HG03565 (cell line): Measurements from ENCODE around the gene GPR155.
A peak's percentile ranks its signal among the peaks of the same experiment; 100 is the strongest.
"Not testable (repeated sequence)": the region's sequence is repeated elsewhere in the genome, so short reads cannot be mapped to it uniquely, and the experiment has no call there.

Experiments
- ATAC-seq: cut with Tn5 transposase; IDR thresholded peaks from one replicate; pipeline ENCODE4 v1.9.1; 2021; ENCODE audit warnings: mild to moderate bottlenecking, moderate library complexity; ENCODE audit not compliant: unreplicated experiment

Gene GPR155

GRCh38 chr2:174442546-174443510 lies 44.0 kb downstream of the GPR155 start:
- ATAC-seq = no peak

- ATAC-seq = no peak
These were observed 46.9 kb downstream of the GPR155 start for GRCh38 chr2:174439950-174440349.

- no peak for ATAC-seq
These were observed 47.5 kb downstream of the GPR155 start for GRCh38 chr2:174439323-174439722.

- no peak for ATAC-seq
These were observed 48.5 kb downstream of the GPR155 start for GRCh38 chr2:174438146-174438886.

DNA sequence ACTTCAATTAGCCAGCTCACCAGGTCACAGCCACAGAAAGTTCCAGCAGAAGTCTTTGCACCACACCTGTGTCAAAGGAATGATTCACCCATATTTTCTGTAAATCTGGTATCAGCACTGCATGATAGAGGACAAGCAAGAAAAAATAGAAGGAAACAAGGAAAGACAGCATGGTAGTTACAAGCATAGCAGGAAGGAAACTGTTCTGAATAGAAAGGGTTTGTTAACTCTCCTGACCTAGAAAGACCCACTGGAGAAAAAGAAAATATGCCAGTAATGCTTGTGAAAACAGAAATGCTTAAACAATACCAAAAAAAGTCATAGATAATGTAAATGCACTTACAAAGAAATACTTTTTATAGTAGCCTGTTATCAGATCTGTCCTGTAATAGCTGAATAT lies 50.5 kb downstream of the GPR155 start:
- no peak for ATAC-seq

DNA sequence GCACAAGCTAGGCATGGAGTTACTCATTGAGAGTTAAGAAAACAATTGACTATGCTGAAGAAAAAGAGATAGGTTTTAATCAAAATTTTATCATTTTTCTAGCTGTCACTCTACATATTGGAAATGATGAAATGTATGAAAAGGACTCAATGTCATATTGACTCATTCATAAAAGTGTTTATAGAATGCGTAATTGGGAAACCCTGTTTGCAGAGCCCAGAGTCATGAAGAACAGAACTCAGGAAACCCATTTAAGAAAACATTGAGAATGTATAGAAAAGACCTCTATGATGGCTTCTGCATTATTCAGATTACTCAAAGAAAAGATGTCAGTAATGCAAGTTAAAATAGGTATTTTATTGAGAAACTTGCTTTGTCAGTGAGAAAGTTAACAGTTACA lies 54.9 kb downstream of the GPR155 start:
- no peak for ATAC-seq

DNA sequence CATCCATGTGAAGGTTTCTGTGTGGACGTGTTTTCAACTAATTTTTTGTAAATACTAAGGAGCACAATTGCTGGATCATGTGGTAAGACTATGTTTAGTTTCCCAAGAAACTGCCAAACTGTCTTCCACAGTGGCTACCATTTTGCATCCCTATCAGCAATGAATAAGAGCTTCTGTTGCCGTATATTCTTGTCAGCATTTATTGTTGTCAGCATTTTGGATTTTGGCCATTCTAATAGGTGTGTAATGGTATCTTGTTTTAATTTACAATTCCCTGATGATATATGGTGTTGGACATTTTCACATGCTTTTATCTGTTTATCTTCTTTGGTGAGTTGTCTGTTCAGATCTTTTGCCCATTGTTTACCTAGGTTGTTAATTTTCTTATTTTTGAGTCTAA lies 56.8 kb downstream of the GPR155 start:
- no peak for ATAC-seq

DNA sequence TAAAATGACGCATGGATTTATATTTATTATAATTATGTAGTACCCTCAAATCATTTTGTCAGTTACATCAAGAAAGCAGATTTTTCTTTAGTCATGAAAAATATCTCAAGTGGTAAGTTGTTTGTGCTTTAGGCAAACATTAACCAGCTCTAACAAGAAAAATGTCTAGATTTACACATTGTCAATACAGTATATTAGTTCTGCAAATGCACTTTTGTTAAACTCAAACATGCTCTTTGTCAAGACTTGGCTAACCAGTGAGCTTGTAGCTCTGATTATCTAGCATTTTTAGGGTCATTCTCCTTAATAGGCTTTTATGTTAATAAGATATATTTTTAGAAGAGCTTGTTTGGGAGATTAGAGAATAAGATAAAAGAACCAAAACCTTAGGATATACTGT lies 58.6 kb downstream of the GPR155 start:
- no peak for ATAC-seq

- no peak for ATAC-seq
These were observed 74.6 kb downstream of the GPR155 start for GRCh38 chr2:174412256-174412655.

- ATAC-seq = not testable (repeated sequence)
These were observed 76.8 kb downstream of the GPR155 start for GRCh38 chr2:174410039-174410438.

- ATAC-seq = no peak
These were observed 83.2 kb downstream of the GPR155 start for GRCh38 chr2:174403628-174404027.

- ATAC-seq = no peak
These were observed 86.0 kb downstream of the GPR155 start for GRCh38 chr2:174400853-174401252.

GRCh38 chr2:174399171-174399570 lies 87.7 kb downstream of the GPR155 start:
- ATAC-seq = no peak

DNA sequence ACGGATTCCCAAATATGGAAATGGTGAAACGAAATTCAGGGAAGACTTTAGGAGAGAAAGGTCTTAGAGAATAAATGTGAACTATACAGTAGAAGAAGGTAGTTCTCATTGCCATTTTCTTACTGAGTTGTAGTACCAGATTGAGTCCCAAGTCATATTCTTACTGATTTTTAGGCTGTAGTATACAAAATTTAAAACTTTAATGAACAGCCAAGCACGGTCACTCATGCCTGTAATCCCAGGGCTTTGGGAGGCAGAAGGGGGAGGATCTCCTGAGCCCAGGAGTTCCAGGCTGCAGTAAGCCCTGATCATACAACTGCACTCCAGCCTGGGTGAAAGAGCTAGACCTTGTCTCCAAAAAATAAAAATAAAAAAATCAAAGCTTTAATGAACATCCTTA lies 89.1 kb downstream of the GPR155 start:
- no peak for ATAC-seq

DNA sequence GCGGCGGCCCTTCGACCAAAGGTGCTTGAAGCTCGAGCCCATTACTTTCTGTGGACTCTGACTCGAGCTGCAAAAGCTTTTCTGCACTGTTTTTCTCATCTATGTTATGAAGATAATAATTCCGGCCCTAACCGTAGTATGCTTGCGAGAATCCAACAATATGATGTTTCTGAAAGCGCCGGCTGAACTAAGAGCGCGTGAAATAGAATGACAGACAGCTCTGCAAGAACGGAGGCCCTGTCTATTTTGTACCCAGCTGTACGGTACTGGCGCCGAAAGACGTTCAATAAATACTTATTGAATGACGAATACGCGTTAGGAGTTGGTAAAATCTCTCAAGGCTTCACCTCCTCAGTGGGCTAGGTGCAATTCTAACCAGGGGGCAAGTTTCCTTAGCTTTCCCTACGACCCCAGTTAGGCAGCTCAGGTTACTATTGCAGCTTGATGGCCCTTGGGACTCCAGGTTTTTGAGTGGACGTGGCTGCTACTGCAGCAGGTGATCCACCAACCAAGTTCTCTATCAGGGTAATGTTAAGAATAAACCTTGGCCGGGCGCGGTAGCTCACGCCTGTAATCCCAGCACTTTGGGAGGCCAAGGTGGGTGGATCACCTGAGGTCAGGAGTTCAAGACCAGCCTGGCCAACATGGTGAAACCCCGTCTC lies 90.7 kb downstream of the GPR155 start:
- ATAC-seq = no peak

DNA sequence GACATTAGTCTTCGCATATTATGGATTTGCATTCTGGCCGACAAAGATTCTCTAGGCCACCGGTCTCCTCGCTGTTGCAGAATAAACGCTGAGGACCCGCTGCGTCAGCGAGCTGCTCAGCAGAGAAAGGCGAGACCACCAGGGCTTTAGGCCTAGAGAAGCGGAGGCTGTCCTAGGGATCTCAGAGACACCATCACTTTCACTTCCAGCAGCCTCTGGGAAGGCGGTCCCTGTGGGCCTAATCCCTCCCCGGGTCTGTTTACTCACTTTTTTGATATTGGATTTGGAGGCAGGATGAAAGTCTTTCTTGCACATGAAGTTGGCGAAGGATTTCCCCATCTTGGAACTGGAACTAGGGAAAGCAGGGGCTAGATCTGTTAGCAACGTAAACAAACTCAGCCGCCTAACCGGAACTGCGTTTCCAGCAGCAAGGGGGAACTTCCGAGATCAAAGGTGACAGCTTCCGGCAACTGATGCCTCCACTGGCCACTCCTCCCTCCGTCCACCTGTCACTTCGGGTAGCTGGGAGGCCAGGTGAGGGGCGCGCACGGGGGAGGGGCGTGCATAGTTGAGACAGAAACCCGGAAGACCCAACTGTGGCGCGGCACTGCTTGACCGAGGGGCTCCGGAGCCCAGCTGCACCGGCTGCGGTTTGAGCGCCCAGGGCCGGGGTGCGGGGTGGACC lies 91.4 kb downstream of the GPR155 start, which contains the start of gene SCRN3:
SCRN3 (plus strand) TSS at position 447 of the 685 bp plus-strand sequence. CDS start 2,554 bp downstream, outside the sequence.
- ATAC-seq = peak; percentile 89

GRCh38 chr2:174392706-174393105 lies 94.1 kb downstream of the GPR155 start:
- ATAC-seq = no peak

DNA sequence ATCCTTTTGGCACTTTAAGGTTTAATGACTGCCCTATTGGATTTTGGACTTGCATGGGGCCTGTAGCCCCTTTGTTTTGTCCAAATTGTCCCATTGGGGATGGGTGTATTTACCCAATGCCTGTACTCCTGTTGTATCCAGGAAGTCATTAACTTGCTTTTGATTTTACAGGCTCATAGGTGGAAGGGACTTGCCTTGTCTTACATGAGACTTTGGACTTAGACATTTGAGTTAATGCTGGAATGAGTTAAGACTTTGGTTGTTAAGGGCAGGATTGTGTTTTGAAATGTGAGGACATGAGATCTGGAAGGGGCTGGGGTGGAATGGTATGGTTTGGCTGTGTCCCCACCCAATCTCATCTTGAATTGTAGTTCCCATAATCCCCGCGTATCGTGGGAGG lies 96.5 kb downstream of the GPR155 start:
- ATAC-seq = not testable (repeated sequence)

DNA sequence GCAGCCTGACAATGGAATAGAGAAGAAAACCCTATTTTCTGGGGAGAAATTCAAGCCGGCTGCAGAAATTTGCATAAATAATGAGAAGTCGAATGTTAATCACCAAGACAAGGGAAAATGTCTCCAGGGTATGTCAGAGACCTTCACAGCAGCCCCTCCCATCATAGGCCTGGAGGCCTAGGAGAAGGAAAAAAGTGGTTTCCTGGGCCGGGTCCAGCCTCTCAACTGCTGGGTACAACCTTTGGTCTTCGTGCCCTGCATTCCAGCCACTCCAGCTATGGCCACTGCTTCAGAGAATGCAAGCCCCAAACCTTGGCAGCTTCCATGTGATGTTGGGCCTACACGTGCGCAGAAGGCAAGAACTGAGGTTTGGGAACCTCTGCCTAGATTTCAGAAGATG lies 97.3 kb downstream of the GPR155 start:
- ATAC-seq = no peak

DNA sequence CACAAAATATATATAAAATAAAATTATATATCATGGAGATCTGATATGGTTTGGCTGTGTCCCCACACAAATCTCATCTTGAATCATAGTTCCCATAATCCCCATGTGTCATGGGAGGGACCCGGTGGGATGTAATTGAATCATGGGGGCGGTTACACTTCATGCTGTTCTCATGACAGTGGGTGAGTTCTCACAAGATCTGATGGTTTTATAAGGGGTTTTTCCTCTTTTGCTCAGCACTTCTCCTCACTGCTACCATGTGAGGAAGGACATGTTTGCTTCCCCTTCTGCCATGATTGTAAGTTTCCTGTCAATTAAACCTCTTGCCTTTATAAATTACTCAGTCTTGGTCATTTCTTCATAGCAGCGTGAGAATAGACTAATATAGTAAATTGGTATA lies 98.1 kb downstream of the GPR155 start:
- not testable (repeated sequence) for ATAC-seq

GRCh38 chr2:174385201-174385600 lies 101.6 kb downstream of the GPR155 start:
- no peak for ATAC-seq
